ENCODE results near the gene ALPL.

GRCh38 chr1:21518774-21519455 lies 9.7 kb downstream of the ALPL start:
- TF ChIP-seq, protein P1, sequence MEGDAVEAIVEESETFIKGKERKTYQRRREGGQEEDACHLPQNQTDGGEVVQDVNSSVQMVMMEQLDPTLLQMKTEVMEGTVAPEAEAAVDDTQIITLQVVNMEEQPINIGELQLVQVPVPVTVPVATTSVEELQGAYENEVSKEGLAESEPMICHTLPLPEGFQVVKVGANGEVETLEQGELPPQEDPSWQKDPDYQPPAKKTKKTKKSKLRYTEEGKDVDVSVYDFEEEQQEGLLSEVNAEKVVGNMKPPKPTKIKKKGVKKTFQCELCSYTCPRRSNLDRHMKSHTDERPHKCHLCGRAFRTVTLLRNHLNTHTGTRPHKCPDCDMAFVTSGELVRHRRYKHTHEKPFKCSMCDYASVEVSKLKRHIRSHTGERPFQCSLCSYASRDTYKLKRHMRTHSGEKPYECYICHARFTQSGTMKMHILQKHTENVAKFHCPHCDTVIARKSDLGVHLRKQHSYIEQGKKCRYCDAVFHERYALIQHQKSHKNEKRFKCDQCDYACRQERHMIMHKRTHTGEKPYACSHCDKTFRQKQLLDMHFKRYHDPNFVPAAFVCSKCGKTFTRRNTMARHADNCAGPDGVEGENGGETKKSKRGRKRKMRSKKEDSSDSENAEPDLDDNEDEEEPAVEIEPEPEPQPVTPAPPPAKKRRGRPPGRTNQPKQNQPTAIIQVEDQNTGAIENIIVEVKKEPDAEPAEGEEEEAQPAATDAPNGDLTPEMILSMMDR (IDR thresholded peaks at IDR 0.05), result no peak
- no peak for TF ChIP-seq POLR2A (IDR thresholded peaks at IDR 0.05)

Data from breast epithelium (tissue), 3 donors.